Kidney epithelial cell (primary cell): ENCODE measurements around the gene STK35. TPM values are rescaled to one million over a fixed set of nuclear protein-coding genes. Genes with fewer than 3 reads are reported as not detected.
A peak's percentile ranks its signal among the peaks of the same experiment; 100 is the strongest.
"Not testable (repeated sequence)": the region's sequence is repeated elsewhere in the genome, so short reads cannot be mapped to it uniquely, and the experiment has no call there.

Experiments used
- DNase-seq: peaks from one replicate; pipeline ENCODE4 v3.0.0-alpha.2; 2010; ENCODE audit warnings: low read depth
- H3K27me3 ChIP-seq: 2 replicates; pipeline ENCODE4 v1.6.0; 2011; ENCODE audit warnings: low read length; ENCODE audit not compliant: control insufficient read depth, insufficient read depth
- H3K36me3 ChIP-seq: 2 replicates; pipeline ENCODE4 v1.5.1; 2011; ENCODE audit warnings: low read length; ENCODE audit not compliant: control insufficient read depth, insufficient read depth
- H3K4me3 ChIP-seq: 2 replicates; pipeline ENCODE4 v1.5.1; 2011; ENCODE audit warnings: low read depth, mild to moderate bottlenecking, control low read depth, low read length
- total RNA-seq: library from RNA; depleted of rRNA; stranded (reverse); fragments of >200 nt; gene quantifications from 2 replicates; pipeline ENCODE4 v1.2.3, GENCODE V29; 2015
- TF ChIP-seq, protein P1 (sequence below): IDR thresholded peaks from 2 replicates; pipeline ENCODE4 v1.5.1; 2011; ENCODE audit warnings: mild to moderate bottlenecking, moderate library complexity, low read length, control low read depth, inconsistent platforms; ENCODE audit not compliant: insufficient read depth, poor library complexity, severe bottlenecking

The STK35 gene
- total RNA-seq, 1 donor from 2014 or later: 18.0 TPM

DNA sequence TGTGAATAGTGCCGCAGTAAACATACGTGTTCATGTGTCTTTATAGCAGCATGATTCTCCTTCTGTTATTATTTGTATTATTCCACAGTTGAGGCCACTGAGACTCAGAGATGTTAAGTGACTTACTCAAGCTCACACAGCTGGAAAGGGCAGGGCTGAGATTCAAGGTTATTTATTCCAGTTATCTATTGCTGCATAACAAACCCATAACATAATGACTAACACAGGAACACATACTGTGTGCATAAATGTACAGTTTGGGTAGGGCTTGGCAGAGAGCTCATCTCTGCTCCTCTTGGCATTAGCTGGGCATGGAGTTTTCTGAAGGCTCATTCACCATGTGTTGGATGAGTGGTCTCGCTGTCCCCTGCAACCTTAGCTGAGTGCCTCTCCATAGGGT lies 68.8 kb downstream of the STK35 start:
- peaks cover 8% of the 10 kb centered on the region for H3K27me3 ChIP-seq
- no peak for DNase-seq
- TF ChIP-seq, protein P1, sequence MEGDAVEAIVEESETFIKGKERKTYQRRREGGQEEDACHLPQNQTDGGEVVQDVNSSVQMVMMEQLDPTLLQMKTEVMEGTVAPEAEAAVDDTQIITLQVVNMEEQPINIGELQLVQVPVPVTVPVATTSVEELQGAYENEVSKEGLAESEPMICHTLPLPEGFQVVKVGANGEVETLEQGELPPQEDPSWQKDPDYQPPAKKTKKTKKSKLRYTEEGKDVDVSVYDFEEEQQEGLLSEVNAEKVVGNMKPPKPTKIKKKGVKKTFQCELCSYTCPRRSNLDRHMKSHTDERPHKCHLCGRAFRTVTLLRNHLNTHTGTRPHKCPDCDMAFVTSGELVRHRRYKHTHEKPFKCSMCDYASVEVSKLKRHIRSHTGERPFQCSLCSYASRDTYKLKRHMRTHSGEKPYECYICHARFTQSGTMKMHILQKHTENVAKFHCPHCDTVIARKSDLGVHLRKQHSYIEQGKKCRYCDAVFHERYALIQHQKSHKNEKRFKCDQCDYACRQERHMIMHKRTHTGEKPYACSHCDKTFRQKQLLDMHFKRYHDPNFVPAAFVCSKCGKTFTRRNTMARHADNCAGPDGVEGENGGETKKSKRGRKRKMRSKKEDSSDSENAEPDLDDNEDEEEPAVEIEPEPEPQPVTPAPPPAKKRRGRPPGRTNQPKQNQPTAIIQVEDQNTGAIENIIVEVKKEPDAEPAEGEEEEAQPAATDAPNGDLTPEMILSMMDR: no peak

DNA sequence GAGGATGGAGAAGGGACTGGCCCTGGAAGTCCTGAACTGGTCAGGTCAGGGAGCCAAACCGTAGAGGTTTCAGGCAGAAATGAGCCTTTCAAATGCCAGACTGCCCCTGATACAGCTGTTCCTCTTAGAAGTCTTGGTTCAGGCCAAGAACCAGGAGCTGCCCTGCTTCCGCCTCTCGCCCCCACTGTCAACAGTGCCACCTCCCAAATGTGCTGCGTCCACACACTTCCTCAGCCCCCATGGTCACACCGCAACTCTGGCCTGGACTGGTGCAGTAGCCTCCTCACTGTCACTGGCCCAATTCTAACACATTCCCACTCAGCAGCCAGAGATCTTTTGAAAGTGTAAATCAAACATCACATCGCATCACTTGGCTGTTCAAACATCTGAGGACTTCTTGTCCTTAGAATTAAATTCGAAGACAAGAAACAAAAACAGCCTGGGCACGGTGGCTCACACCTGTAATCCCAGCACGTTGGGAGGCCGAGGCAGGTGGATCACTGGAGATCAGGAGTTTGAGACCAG lies 69.7 kb downstream of the STK35 start:
- Histone ChIP-seq H3K4me3 (no peak overlapping the region), H3K36me3 (no peaks in the 10 kb centered on the region), H3K27me3 (peaks cover 9% of the 10 kb centered on the region)
- no peak for DNase-seq
- TF ChIP-seq, protein P1: no peak

More for the DNA sequence above, 68.8 kb downstream of the STK35 start:
- Histone ChIP-seq H3K4me3 (no peak overlapping the region), H3K36me3 (no peaks in the 10 kb centered on the region)

DNA sequence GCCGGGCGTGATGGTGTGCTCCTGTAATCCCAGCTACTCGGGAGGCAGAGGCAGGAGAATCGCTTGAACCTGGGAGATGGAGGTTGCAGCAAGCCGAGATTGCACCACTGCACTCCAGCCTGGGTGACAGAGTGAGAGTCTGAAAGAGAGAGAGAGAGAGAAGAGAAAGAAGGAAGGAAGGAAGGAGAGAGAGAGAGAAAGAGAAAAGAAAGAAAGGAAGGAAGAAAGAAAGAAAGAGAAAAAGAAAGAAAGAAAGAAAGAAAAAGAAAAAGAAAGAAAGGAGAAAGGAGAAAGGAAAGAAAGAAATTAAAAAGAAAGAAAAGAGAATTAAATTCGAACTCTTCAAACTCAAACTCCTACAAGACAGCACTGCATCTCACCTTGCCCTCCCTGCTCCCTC lies 70.2 kb downstream of the STK35 start:
- not testable (repeated sequence) for H3K4me3 ChIP-seq, H3K27me3 ChIP-seq, DNase-seq, H3K36me3 ChIP-seq

DNA sequence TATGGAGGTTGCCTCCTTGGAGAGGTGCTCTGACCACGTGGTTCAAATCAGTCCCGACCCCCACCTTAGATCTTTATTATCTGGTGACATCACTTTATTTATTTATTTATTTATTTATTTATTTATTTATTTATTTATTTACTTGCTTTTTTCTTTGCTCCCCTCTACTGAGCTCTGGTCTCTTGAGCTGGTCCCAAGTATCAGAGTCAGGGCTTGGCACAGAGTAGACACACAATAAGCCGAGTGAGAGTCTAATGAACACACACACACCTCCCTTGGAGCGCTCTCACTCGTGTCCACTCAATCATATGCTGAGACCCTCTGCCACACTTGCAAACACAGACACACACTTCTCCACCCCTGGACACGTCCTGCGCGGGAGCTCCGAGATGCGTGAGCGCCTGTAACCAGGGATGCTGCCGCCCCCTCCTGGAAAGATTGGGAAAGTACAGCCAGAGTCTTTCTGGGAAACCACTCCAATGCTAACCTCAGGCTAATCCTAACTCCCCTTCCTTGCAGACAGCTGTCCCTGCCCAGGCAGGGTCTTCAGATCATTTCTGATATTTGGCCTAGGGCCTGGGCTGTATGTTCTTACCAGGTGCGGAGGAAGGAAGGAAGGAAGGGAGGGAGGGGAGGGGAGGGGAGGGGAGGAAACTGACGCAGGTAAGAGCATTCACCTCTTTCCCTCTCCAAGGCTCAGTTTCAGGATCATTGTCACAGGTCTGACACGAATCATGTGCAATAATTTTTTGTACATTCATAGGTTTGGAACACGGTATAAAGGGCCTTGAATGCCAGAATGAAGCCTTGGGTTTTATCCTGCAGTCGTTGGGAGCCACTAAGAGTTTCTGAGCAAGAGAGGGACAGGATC lies 70.9 kb downstream of the STK35 start:
- TF ChIP-seq, protein P1: peak; percentile 92
- DNase-seq: no peak

DNA sequence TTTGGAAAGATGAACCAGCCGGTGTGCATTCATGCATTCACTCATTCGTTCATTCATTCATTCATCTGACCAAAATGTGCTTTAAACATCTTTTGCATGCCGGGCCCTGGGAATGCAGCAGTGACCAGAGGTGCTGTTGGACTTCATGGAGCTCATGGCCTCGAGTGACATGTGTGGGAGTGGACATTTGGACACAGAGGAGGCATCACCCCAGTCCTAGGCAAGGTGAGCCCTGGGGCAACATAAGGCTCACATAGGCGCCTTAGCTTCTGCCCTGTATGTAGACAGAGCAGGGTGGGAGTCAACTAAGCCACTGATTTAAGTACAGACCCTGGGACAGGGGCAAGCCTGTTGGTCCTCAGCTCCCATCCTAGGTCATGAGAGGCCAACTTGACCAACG lies 71.6 kb downstream of the STK35 start:
- TF ChIP-seq, protein P1: no peak

More for the DNA sequence above, 70.9 kb downstream of the STK35 start:
- Histone ChIP-seq H3K4me3 (no peak overlapping the region), H3K36me3 (no peaks in the 10 kb centered on the region), H3K27me3 (peaks cover 7% of the 10 kb centered on the region)

DNA sequence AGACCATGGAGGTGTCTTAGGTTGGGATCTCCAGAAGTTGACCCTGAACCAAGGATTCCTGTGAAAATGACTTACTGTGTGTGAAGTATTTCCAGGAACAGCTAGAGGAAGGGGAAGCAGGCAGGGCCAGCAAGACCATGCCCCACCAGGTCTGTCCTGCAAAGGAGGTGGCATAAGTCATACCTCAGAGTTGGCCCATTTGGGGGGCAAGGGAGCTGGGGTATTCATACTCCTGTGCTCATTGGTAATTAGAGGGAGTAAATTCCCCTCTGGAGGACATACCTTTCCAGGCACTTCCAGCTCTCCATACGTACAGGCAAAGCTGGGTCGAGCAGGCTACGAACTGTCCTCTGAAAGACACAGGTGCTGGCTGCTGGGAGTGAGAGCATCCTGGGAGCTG lies 72.4 kb downstream of the STK35 start:
- Histone ChIP-seq H3K27me3 (peaks cover 13% of the 10 kb centered on the region), H3K36me3 (no peaks in the 10 kb centered on the region), H3K4me3 (no peak overlapping the region)
- no peak for DNase-seq
- TF ChIP-seq, protein P1: no peak

More for the DNA sequence above, 71.6 kb downstream of the STK35 start:
- Histone ChIP-seq H3K36me3 (no peaks in the 10 kb centered on the region), H3K27me3 (peaks cover 7% of the 10 kb centered on the region), H3K4me3 (no peak overlapping the region)
- no peak for DNase-seq
